Aorta (tissue), 5 donors: Measurements from ENCODE around the gene CLEC3A. TPM values are rescaled to one million over a fixed set of nuclear protein-coding genes. Genes with fewer than 3 reads are reported as not detected.
"Not testable (repeated sequence)": the region's sequence is repeated elsewhere in the genome, so short reads cannot be mapped to it uniquely, and the experiment has no call there.

Source experiments
- ATAC-seq: fragments of 200-7000 bp; cut with Tn5 transposase; one replicate; pipeline ENCODE4 v1.9.1; 2022; ENCODE audit warnings: moderate library complexity; ENCODE audit not compliant: low FRiP score
- DNase-seq, 2 donors: peaks; one replicate each; pipeline ENCODE4 v3.0.0-alpha.2; 2020
- H3K27ac ChIP-seq, 2 donors: one replicate each; pipeline ENCODE4 v1.5.1; 2013; ENCODE audit warnings: low read length in 2 of 2, mild to moderate bottlenecking in 2 of 2, moderate library complexity in 2 of 2, control low read depth in 1 of 2, inconsistent platforms in 1 of 2, low read depth in 1 of 2
- H3K27me3 ChIP-seq, 2 donors: one replicate each; pipeline ENCODE4 v1.6.1; 2013; ENCODE audit warnings: control low read depth in 1 of 2, low read length in 1 of 2, mild to moderate bottlenecking in 1 of 2, moderate library complexity in 1 of 2; ENCODE audit not compliant: insufficient read depth in 2 of 2, control insufficient read depth in 1 of 2
- H3K36me3 ChIP-seq, 2 donors: one replicate each; pipeline ENCODE4 v1.6.1; 2013; ENCODE audit warnings: control low read depth in 1 of 2, low read length in 1 of 2, mild to moderate bottlenecking in 1 of 2; ENCODE audit not compliant: insufficient read depth in 2 of 2, control insufficient read depth in 1 of 2
- H3K4me1 ChIP-seq, 2 donors: one replicate each; pipeline ENCODE4 v1.6.1; 2013; ENCODE audit warnings: low read length in 2 of 2, control low read depth in 1 of 2, mild to moderate bottlenecking in 1 of 2, moderate library complexity in 1 of 2; ENCODE audit not compliant: insufficient read depth in 2 of 2, control insufficient read depth in 1 of 2
- H3K4me3 ChIP-seq, 2 donors: one replicate each; pipeline ENCODE4 v1.5.1; 2013; ENCODE audit warnings: low read length in 2 of 2, control low read depth in 1 of 2, mild to moderate bottlenecking in 1 of 2
- H3K9me3 ChIP-seq: one replicate; pipeline ENCODE4 v1.6.1; 2013; ENCODE audit warnings: mild to moderate bottlenecking, low read length; ENCODE audit not compliant: control insufficient read depth
- WGBS, 2 donors: extraction: QIAGEN DNeasy Blood & Tissue Kit; methylation state at CpG; one replicate each; pipeline ENCODE4 v1.1.7; 2013; 5-methylcytosine and 5-hydroxymethylcytosine counted together
- intact Hi-C, 2 donors: fragments of 100-400 bp; cut with DNase I; formaldehyde crosslinking; loops; one replicate each; pipeline versions ENCODE4 v1.14.2 to v1.15.0; 2022
- polyA plus RNA-seq, 2 donors: library from polyadenylated mRNA; stranded (reverse); fragments of 200-250 nt; gene quantifications; one replicate each; pipeline ENCODE4 v1.2.3, GENCODE V29; 2013
- total RNA-seq, 2 donors: library from RNA; stranded (reverse); fragmentation: NEBNext Ultra II Directional; extraction: Animal tissue kit (Norgen Biotek cat#: 25700); gene quantifications; one replicate each; pipeline ENCODE4 v1.2.1, GENCODE V29; 2021
- donor health status: healthy with polysubstance abuse.
- donor health status: Bipolar disorder and iron deficiency.
- donor health status: DM: no; HTN: no; CAD: no.
- donor health status: DM: no; HTN: no; CAD: no.
- donor health status: DM: yes; HTN: yes; CAD: no.

CLEC3A gene
- total and polyA plus RNA-seq, 4 donors, result not detected

DNA sequence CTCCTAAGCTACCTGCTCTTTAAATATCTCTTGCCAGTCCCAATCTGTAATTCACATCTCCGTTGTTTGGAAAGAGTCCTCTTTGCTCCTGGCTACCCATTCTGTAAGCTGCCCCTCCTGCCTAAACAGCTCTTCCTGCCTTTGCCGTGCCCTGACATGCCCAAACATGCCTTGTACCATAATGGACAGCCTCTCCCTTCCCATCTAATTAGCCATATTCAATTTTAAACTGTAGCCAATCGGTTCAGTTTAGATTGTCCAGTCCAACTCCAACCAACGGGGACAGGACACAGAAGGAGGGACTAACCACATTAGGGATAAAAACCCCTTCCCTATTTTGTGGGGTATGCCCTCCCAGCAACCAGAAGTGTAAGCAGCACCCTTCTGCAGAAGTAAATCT, 30.6 kb upstream of the CLEC3A start:
- Histone ChIP-seq H3K9me3 (no peaks in the 10 kb centered on the region), H3K27me3 (no peaks in the 10 kb centered on the region), H3K4me1 (peaks cover 0 to 10% of the 10 kb centered on the region in 2 donors), H3K4me3 (no peak overlapping the region), H3K36me3 (no peaks in the 10 kb centered on the region), H3K27ac (no peak overlapping the region)
- ATAC-seq (no peak), DNase-seq (no peak)
- intact Hi-C loops, result no loop called here
- WGBS, 2 donors, result 70% methylated on average over 4 of the region's 4 CpGs

DNA sequence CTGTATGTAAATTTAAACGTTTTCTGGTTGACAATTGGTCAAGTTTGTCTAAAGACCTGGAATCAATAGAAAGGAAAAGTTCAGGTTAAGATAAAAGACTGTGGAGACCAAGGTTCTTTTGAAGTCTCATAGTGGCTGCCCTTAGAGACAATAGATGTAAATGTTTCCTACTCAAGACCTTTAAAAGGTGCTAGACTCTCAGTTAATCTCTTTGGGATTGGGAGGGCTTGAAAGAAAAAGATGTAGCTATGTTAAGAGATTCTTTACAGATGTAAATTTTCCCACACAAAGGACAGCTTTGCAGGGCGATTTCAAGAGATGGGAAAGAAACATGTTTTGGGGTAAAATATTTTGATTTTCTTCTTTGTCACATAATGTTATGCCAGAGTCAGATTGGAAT, 30.0 kb upstream of the CLEC3A start:
- H3K27me3 ChIP-seq, H3K4me1 ChIP-seq, DNase-seq, H3K4me3 ChIP-seq, H3K9me3 ChIP-seq, H3K36me3 ChIP-seq, H3K27ac ChIP-seq, intact Hi-C loops, ATAC-seq: not testable (repeated sequence)
- 23 to 33% methylated on average over 2 of the region's 2 CpGs for WGBS, 2 donors

DNA sequence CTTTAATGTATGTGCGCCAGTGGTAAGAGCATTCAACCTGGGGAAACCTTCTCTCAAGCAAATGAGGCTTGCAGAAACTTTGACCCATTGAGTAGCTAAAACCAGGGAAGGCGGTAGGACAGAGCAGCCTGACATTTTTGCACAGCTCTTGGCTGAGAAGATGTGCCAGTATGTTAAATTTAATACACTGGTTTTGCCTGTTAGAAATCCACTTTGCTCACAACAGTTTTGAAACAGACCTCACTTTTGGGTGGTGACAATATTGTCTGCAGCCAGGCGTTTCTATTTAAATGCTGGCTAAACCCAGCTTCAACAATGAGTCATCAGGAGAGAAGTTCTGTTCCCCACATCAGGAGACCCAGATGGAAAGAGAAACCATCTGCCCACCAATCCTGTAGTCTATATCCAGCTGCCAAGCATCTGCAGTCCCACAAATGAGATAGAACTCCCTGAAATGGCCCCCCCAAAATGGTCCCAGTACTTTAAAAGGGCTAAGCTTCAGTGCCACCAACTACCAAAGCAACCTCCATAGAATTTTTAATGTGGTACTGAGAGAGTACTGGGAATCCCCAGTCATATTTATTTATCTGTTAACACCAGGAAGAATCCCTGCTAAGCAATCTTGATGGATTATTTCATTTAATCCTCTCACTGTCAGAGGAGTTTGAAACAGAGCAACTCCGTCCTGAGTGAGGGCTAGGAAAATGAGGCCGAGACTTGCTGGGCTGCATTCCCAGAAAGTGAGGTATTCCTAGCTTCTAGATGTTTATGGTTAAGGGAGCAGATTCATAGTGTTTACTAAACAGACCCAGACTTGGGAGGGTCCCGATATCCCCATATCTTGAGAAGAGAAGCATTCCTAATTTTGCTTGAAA, 29.0 kb upstream of the CLEC3A start:
- ATAC-seq, result peak; percentile 86
- Histone ChIP-seq H3K36me3 (no peaks in the 10 kb centered on the region), H3K4me3 (no peak overlapping the region), H3K27ac (peak overlapping the region; percentile 11 to 69), H3K27me3 (no peaks in the 10 kb centered on the region), H3K9me3 (no peaks in the 10 kb centered on the region), H3K4me1 (peaks cover 0 to 6% of the 10 kb centered on the region in 2 donors)
- DNase-seq, result peak in 1 of 2 donors; percentile 65
- intact Hi-C loops, result no loop called here
- WGBS, 2 donors, result 10 to 13% methylated on average over 6 of the region's 6 CpGs

DNA sequence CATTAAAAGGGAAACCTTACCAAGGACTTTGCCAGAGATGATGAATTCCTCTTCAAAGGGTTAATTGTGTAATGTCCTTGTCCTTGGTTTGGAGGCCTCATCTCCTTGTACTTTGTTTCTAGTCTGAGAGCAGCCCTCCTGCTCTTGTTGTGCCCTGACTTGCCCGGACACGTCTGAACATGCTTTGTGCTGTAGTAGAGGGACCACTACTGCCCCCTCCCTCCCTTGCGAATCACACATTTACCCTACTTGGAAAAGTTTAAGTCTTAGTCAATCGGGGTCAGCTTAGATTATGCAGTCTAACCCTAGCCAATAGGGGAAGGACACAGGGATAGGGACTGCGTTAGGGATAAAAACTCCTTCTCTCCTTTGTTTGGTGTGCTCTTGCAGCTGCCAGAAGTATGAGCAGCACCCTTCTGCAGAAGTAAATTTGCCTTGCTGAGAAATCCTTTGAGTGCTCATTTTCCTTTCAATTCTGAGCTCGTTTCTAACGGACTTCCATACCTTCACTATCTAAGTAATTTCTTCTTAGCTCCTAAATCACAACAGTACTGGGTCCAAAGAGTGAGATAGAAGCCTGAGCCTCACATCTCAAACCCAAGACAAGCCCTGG, 26.4 kb upstream of the CLEC3A start:
- no peaks in the 10 kb centered on the region for H3K9me3 ChIP-seq
- no peak for DNase-seq
- no peak overlapping the region for H3K27ac ChIP-seq
- intact Hi-C loops, result no loop called here
- no peaks in the 10 kb centered on the region for H3K27me3 ChIP-seq
- no peaks in the 10 kb centered on the region for H3K36me3 ChIP-seq
- no peak overlapping the region for H3K4me3 ChIP-seq
- peaks cover 0 to 6% of the 10 kb centered on the region in 2 donors for H3K4me1 ChIP-seq
- ATAC-seq, result no peak
- 96% methylated on average over 7 of the region's 7 CpGs for WGBS, 2 donors

DNA sequence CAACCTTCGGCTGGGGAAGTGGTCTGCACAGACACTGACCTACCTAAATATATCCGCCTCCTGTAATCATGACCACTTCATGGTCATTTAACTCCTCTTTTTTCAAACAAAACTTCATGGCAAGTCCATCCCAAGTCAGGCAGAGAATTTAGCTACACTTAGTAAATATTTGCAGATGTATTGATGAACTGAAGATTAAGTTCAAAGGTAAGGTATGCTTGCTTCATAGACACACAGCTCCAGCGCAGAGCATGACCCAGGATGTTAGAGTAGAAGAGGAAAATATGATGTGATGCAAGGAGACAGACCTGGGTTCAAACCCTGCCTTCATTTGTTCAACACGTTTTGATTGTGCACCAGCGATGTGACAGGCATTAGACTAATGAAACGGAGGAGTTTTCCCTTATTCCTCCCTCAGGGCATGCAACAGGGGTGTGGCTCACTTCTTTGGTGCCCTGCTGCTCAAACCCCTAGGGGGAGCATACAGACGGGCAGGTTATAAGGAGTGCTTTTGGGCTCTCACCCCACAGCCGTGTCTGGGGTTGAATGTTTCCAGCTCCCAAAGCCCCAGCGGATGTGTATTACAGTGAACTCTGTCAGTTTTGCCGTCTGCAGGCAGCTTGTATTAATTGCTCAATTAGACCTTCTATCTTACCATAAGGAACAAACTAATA, 23.9 kb upstream of the CLEC3A start:
- no peak for ATAC-seq
- intact Hi-C loops, result no loop called here
- no peak for DNase-seq
- Histone ChIP-seq H3K27ac (no peak overlapping the region), H3K4me3 (no peak overlapping the region), H3K4me1 (peaks cover 0 to 3% of the 10 kb centered on the region in 2 donors), H3K36me3 (no peaks in the 10 kb centered on the region), H3K27me3 (no peaks in the 10 kb centered on the region), H3K9me3 (no peaks in the 10 kb centered on the region)
- 73 to 74% methylated on average over 10 of the region's 10 CpGs for WGBS, 2 donors

DNA sequence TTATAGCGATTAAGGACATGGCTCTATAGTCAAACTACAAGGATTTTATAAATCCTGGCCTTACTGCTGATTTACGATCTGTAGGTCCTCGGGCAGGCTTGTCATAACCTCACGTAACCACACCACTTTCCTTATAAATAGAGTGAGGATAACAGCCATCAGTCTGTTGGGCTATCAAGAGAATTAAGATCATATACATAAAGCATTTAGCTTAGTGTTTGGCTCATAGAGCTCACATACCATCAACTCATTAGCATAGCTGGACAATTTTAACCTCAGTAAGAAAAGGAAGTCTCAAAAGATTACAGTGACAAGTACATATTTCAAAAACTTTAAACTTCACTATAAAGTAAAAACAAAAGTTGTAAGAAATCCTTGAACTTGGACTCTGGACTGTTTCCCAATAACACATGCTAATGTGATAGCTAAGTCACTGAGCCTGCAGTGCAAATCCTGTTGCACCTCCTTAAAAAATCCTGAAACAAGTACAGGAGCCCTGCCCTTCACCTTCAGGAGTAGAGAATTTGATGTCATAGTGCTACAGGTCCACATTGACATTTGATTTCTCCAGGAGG, 20.8 kb upstream of the CLEC3A start:
- DNase-seq, result no peak
- no peak for ATAC-seq

DNA sequence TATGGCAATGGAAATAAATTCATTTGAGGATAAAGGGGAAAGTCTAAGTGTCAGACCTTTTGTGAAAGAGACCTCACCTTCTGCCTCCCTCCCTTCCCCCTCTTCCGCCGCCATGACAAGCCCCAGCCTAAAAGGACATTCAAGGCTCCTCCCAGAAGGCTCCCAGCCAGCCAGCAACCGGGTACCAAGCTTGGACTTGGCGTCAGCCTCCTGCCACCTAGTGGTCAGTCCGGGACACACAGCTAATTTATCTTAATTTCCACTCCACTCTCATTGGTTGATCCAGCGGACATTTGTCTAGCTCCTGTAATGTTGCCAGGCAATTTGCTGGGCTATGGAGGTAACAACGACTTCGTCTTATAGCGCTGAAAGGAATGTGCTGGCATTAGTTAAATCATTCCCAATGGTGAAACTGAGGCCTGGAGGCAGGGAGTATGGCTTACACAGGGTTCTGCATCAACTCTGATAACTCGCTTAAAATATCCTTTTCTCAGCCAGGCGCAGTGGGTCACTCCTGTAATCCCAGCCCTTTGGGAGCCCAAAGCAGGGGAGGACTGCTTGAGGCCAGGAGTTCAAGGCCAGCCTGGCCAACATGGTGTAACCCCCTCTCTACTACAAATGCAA, 19.3 kb upstream of the CLEC3A start:
- Histone ChIP-seq H3K27ac (no peak overlapping the region), H3K9me3 (no peaks in the 10 kb centered on the region), H3K4me3 (no peak overlapping the region), H3K27me3 (no peaks in the 10 kb centered on the region), H3K4me1 (no peaks in the 10 kb centered on the region), H3K36me3 (no peaks in the 10 kb centered on the region)
- WGBS, 2 donors, result 8 to 11% methylated on average over 11 of the region's 11 CpGs
- intact Hi-C loops, result loop anchor here (1.0 to 10.0 kb wide), 5 partner anchors 48 to 768 kb away; partner anchors contain the start of gene NUDT7 (in 1 of the 2)
- DNase-seq (peak; percentile 91 to 95), ATAC-seq (peak; percentile 92)

More for the DNA sequence above, 20.8 kb upstream of the CLEC3A start:
- H3K4me1 ChIP-seq, result no peaks in the 10 kb centered on the region
- H3K27me3 ChIP-seq, result no peaks in the 10 kb centered on the region
- intact Hi-C loops, result loop anchor here (2.0 to 10.0 kb wide), 4 partner anchors 47 to 767 kb away; partner anchors contain the start of gene NUDT7 (in 1 of the 2)
- H3K9me3 ChIP-seq, result no peaks in the 10 kb centered on the region
- no peaks in the 10 kb centered on the region for H3K36me3 ChIP-seq
- H3K27ac ChIP-seq, result peak overlapping the region in 1 of 2 donors; percentile 43
- no peak overlapping the region for H3K4me3 ChIP-seq
- WGBS, 2 donors, result 49 to 57% methylated on average over 4 of the region's 4 CpGs

DNA sequence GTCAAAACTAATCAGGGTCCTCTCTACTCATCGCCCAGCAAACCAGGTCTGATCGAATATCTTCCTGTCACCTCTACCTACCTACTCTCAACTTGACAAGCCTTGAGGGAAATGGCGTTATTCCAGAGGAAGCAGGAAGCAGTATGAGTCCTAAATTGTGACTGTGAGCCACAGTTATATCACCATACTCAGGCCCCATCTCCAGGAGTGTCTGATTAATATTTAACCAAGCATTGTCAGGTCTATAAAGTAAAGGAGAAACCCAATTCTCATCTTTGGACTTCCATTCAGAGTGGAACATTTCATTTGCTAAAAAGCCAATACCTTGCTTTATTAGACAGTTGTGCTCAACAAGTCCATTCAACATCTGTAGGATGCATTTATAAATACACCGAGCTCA, 17.8 kb upstream of the CLEC3A start:
- DNase-seq, result no peak
- H3K9me3 ChIP-seq, result no peaks in the 10 kb centered on the region
- intact Hi-C loops, result loop anchor here (10.0 kb wide), 3 partner anchors 50 to 770 kb away; no protein-coding TSS in a partner anchor

More for the DNA sequence above, 17.8 kb upstream of the CLEC3A start:
- no peaks in the 10 kb centered on the region for H3K4me1 ChIP-seq
- H3K27me3 ChIP-seq, result no peaks in the 10 kb centered on the region
- no peak for ATAC-seq
- 86 to 87% methylated on average over 4 of the region's 4 CpGs for WGBS, 2 donors
- no peaks in the 10 kb centered on the region for H3K36me3 ChIP-seq
- no peak overlapping the region for H3K4me3 ChIP-seq
- no peak overlapping the region for H3K27ac ChIP-seq
